Lung (tissue), 12 donors: Measurements from ENCODE around the gene GPR146. TPM values are rescaled to one million over a fixed set of nuclear protein-coding genes. Genes with fewer than 3 reads are reported as not detected.
A peak's percentile ranks its signal among the peaks of the same experiment; 100 is the strongest.

Experiments used
- ATAC-seq: fragments of 200-7000 bp; cut with Tn5 transposase; one replicate; pipeline ENCODE4 v1.9.1; 2020; ENCODE audit warnings: moderate number of reproducible peaks; ENCODE audit not compliant: insufficient read depth, low FRiP score
- DNase-seq, 3 donors: peaks; one replicate each; pipeline ENCODE4 v3.0.0-alpha.2; 2013 to 2017
- H3K27ac ChIP-seq, 2 donors: one replicate each; pipeline ENCODE4 v1.5.1; 2013; ENCODE audit warnings: mild to moderate bottlenecking in 2 of 2, moderate library complexity in 2 of 2, control low read depth in 1 of 2, inconsistent platforms in 1 of 2, low read depth in 1 of 2, low read length in 1 of 2
- H3K27me3 ChIP-seq, 3 donors: one replicate each; pipeline ENCODE4 v1.5.1; 2013; ENCODE audit warnings: low read length in 2 of 3; ENCODE audit not compliant: control insufficient read depth in 3 of 3, insufficient read depth in 3 of 3
- H3K36me3 ChIP-seq, 4 donors: one replicate each; pipeline ENCODE4 v1.5.1; 2013; ENCODE audit warnings: low read length in 4 of 4, mild to moderate bottlenecking in 1 of 4, moderate library complexity in 1 of 4; ENCODE audit not compliant: control insufficient read depth in 4 of 4, insufficient read depth in 4 of 4
- H3K4me1 ChIP-seq, 5 donors: one replicate each; pipeline ENCODE4 v1.5.1; 2013; ENCODE audit warnings: low read length in 5 of 5, mild to moderate bottlenecking in 2 of 5, moderate library complexity in 1 of 5; ENCODE audit not compliant: control insufficient read depth in 5 of 5, insufficient read depth in 5 of 5
- H3K4me3 ChIP-seq: one replicate; pipeline ENCODE4 v1.5.1; 2013; ENCODE audit warnings: mild to moderate bottlenecking, control low read depth, moderate library complexity
- H3K9ac ChIP-seq, 2 donors: one replicate each; pipeline ENCODE4 v1.5.1; 2013; ENCODE audit warnings: low read length in 2 of 2, control low read depth in 1 of 2; ENCODE audit not compliant: insufficient read depth in 1 of 2
- H3K9me3 ChIP-seq, 4 donors: one replicate each; pipeline ENCODE4 v1.5.1; 2013; ENCODE audit warnings: low read length in 3 of 4, mild to moderate bottlenecking in 1 of 4, moderate library complexity in 1 of 4; ENCODE audit not compliant: control insufficient read depth in 4 of 4, insufficient read depth in 3 of 4
- WGBS, 2 donors: extraction: QIAGEN DNeasy Blood & Tissue Kit; methylation state at CpG; one replicate each; pipeline ENCODE4 v1.1.7; 2013; 5-methylcytosine and 5-hydroxymethylcytosine counted together
- polyA plus RNA-seq, 2 donors: library from polyadenylated mRNA; stranded (reverse); fragments of 200-250 nt; gene quantifications; one replicate each; pipeline ENCODE4 v1.2.1, GENCODE V29; 2013
- total RNA-seq, 2 donors: library from RNA; depleted of rRNA in 1 of 2; stranded (reverse); fragments of >200 nt in 1 of 2; gene quantifications; one replicate each; pipeline ENCODE4 v1.2.1, GENCODE V29; 2014 to 2021
- TF ChIP-seq, protein P1 (sequence below): IDR thresholded peaks from 2 replicates; pipeline ENCODE4 v1.5.1; 2012; ENCODE audit warnings: mild to moderate bottlenecking; ENCODE audit errors: control extremely low read depth, extremely low read depth
- donor health status: control.
- donor health status: control.
- donor health status: Bipolar disorder and iron deficiency.
- donor health status: healthy.
- donor health status: DM: yes; HTN: yes; CAD: no.

Gene GPR146
- total and polyA plus RNA-seq, 4 donors = 13.7 to 27.1 (median 14.0) TPM

DNA sequence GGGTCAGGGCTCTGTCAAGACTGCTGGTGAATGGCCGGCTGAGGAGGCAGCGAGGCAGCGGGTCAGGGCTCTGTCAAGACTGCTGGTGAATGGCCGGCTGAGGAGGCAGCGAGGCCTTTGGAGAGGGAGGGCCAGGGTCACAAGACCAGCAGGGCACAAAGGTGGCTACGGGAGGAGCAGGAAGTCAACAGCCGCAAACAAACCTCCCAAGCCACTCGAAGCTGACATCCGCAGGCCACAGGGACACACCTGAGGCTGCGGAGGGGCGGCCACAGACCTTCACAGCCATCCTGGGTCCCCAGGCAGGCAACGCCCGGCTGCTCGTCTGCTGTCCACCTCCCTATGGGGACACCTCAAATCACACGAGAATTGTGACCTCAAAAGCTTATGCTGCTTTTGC is 34.6 kb downstream of the GPR146 start:
- ATAC-seq (no peak), DNase-seq (no peak)
- Histone ChIP-seq H3K27ac (peak overlapping the region in 1 of 2 donors; percentile 43), H3K4me3 (no peak overlapping the region), H3K4me1 (peaks cover 0 to 19% (median 8%) of the 10 kb centered on the region in 5 donors), H3K27me3 (no peaks in the 10 kb centered on the region), H3K9ac (no peak overlapping the region), H3K9me3 (no peaks in the 10 kb centered on the region), H3K36me3 (no peaks in the 10 kb centered on the region)
- TF ChIP-seq, protein P1, sequence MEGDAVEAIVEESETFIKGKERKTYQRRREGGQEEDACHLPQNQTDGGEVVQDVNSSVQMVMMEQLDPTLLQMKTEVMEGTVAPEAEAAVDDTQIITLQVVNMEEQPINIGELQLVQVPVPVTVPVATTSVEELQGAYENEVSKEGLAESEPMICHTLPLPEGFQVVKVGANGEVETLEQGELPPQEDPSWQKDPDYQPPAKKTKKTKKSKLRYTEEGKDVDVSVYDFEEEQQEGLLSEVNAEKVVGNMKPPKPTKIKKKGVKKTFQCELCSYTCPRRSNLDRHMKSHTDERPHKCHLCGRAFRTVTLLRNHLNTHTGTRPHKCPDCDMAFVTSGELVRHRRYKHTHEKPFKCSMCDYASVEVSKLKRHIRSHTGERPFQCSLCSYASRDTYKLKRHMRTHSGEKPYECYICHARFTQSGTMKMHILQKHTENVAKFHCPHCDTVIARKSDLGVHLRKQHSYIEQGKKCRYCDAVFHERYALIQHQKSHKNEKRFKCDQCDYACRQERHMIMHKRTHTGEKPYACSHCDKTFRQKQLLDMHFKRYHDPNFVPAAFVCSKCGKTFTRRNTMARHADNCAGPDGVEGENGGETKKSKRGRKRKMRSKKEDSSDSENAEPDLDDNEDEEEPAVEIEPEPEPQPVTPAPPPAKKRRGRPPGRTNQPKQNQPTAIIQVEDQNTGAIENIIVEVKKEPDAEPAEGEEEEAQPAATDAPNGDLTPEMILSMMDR = no peak
- WGBS, 2 donors = 85 to 89% methylated on average over 15 of the region's 15 CpGs

DNA sequence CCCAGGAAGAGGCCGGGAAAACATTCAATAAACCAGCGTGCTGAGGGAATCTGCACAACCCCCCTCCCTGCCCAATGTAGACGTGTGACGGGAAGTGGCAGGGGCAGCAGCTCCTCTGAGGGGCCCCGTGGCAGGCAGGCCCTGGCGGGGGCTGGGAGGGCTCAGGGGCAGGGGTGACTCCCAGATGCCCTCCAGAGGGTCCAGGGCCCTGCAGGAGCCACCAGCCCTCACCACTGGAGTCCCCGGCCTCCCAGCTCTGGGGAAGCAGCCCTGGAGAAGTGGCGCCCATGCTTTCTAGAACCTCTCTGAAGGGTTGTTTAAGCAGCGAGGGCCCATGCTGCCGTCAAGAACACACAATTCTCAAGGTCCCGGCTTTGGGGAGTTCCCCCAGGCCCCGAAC is 35.2 kb downstream of the GPR146 start:
- TF ChIP-seq, protein P1 = no peak
- H3K27ac ChIP-seq = no peak overlapping the region
- H3K36me3 ChIP-seq = no peaks in the 10 kb centered on the region
- no peak overlapping the region for H3K4me3 ChIP-seq
- DNase-seq (no peak), ATAC-seq (no peak)
- H3K27me3 ChIP-seq = no peaks in the 10 kb centered on the region
- peaks cover 0 to 23% (median 8%) of the 10 kb centered on the region in 5 donors for H3K4me1 ChIP-seq
- 64 to 76% methylated on average over 10 to 12 of the region's 12 CpGs for WGBS, 2 donors
- H3K9ac ChIP-seq = no peak overlapping the region
- no peaks in the 10 kb centered on the region for H3K9me3 ChIP-seq

DNA sequence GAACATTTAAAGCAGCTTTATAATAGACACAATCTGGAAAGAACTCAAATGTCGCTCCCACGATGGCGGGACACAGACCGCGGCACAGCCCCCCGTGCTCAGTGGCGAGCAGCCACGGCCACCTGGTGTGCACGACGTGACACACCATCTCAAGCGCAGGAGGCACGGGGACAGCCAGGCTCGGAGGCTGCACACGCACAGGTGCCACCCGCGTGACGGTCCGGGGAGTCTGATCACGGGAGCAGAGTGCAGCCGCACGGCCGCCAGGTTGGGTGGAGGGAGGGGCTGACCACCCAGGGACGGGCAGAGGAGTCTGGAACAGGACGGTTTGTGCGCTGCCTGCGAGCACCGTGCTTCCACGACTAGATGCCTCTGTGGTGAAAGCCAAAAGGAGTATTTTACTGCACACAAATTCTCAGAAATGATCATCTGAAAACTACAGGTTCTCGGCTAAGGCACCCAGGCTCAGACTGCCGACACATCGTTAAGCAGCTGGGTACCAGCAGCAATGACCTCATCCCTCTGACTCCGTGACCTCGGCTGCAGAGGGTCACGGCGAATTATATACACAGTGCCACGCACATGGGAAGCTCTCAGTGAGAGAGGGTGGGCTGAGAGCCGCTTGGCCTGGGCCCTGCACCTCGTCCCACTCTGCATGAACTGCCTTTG is 36.0 kb downstream of the GPR146 start:
- H3K4me3 ChIP-seq = no peak overlapping the region
- H3K27me3 ChIP-seq = no peaks in the 10 kb centered on the region
- H3K27ac ChIP-seq = no peak overlapping the region
- no peak for DNase-seq
- H3K9ac ChIP-seq = no peak overlapping the region
- peaks cover 0 to 26% (median 8%) of the 10 kb centered on the region in 5 donors for H3K4me1 ChIP-seq
- TF ChIP-seq, protein P1 = no peak
- no peaks in the 10 kb centered on the region for H3K36me3 ChIP-seq
- H3K9me3 ChIP-seq = no peaks in the 10 kb centered on the region
- WGBS, 2 donors = 90 to 93% methylated on average over 38 of the region's 38 CpGs
- no peak for ATAC-seq

DNA sequence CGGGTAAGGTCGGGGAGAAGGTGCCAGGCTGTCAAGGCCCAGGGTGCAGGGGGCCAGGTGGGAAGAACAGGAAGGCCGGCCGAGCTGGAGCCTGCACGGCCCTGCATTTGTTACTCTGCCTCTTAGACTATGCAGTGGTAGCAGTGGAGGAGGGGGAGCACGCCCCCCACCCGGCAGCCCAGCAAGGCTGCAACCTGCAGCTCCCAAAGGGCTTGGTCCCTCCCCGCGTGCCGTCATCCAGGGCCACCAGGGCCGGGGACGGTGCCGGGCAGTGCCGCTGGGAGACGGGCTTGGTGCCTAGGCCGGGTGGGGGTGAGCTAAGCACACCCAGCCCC is 36.5 kb downstream of the GPR146 start:
- TF ChIP-seq, protein P1 = no peak
- Histone ChIP-seq H3K27ac (no peak overlapping the region), H3K4me1 (peaks cover 0 to 26% (median 8%) of the 10 kb centered on the region in 5 donors), H3K27me3 (no peaks in the 10 kb centered on the region), H3K9ac (no peak overlapping the region), H3K9me3 (no peaks in the 10 kb centered on the region), H3K4me3 (no peak overlapping the region), H3K36me3 (no peaks in the 10 kb centered on the region)
- WGBS, 2 donors = 94 to 95% methylated on average over 16 of the region's 16 CpGs
- ATAC-seq = no peak
- DNase-seq = no peak
